Amygdala (tissue), 56 donors: ENCODE measurements around the gene CUX1.
"Not testable (repeated sequence)": the region's sequence is repeated elsewhere in the genome, so short reads cannot be mapped to it uniquely, and the experiment has no call there.

Experiments
- DNase-seq, 56 donors: peaks; one replicate each; lab custom pipeline; 2025; lab: John Stamatoyannopoulos, UW

Gene CUX1

GRCh38 chr7:101929911-101930310 is 112.5 kb downstream of the CUX1 start:
- DNase-seq: not testable (repeated sequence)

DNA sequence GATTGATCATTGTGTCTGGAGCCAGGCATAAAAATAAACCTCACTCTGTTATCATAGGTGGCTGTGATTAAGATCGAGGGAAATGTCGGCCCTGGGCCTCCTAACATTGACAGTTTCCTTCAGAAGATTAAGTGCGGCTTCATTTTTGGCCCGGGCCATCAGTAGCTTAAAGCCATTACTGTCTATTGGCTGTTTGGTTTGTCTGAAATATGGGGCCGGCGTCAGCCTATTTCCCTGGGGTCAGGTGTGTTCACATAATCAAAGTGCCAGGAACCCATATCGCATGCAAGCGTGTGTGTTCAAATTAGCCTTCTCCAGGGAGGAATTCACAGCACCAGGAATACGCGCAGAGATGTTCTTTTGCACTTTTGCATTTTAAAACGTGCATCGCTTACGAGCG is 114.7 kb downstream of the CUX1 start:
- no peak for DNase-seq

DNA sequence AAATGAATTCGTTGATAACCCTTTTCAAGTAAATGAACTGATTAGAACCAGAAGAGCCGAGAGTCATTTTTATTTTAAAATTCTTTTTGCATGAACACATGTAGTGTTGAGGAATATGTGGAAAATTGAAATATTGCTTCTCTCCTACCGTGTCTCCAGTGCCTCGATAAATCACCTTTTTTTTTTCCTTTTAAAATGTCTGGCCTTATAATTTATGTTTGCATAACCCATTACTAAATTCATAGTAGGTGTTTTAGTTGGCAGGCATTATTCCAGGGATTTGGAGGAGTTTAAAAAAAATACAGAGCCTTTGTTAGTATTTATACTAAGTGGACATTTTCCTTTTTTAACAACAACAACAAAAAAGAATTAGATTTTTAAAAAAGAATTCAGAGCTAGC is 115.6 kb downstream of the CUX1 start:
- no peak for DNase-seq

GRCh38 chr7:101933688-101934121 is 116.3 kb downstream of the CUX1 start:
- DNase-seq: no peak

DNA sequence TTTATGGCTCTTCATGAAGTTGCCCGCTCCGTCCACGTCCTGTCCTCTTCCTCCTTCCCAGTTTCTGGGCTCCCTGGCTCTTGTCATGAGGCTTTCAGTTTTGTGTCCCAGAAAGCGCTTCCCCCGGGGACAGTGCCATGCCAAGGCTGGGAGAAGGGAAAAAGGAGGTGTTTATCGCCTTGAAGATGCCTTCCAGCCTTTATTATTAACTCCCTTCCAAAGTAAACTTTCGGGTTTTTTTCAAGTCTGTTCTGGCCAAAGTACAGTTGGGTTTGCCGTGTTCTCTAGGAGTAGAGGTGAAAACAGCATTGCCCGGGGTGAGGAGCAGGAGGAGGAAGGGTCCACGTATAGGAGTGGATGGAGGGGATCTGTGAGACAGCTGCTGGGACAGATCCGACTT is 117.2 kb downstream of the CUX1 start:
- no peak for DNase-seq

DNA sequence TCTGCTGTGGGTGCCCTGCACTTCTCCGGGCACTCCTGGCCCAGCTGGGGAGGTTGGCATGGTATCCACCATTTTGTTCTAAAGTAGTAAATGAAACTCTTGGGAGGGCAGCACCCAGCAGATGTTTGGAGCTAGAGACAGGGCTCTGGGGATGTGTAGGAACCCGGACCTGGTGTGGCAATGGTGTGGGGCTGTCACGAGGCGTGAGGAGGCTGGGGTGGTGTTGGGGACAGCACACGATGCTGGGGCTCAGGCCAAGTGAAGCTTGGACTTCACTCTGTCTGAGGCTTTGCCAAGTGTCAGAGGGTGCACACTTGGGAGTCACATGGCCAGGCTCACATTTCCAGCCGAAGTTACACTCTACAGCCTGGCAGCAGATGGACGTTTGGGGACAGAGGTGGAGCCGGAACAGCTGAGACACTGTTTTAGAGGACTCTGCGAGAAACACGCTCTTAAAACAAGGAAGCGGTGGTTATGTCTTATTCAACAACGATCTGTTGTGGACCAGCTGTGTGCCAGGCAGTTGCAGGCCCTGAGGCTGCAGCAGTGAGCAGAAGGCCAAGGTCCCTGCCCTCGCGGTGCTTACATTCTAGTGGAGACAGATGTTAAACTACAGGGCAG is 118.2 kb downstream of the CUX1 start:
- DNase-seq: peak in 20 of 56 donors; percentile 8 to 50 (median 26)

GRCh38 chr7:101936223-101936610 is 118.8 kb downstream of the CUX1 start:
- DNase-seq: no peak

GRCh38 chr7:101936611-101937231 is 119.3 kb downstream of the CUX1 start:
- peak in 1 of 56 donors; percentile 13 for DNase-seq

GRCh38 chr7:101937717-101938514 is 120.5 kb downstream of the CUX1 start:
- no peak for DNase-seq

DNA sequence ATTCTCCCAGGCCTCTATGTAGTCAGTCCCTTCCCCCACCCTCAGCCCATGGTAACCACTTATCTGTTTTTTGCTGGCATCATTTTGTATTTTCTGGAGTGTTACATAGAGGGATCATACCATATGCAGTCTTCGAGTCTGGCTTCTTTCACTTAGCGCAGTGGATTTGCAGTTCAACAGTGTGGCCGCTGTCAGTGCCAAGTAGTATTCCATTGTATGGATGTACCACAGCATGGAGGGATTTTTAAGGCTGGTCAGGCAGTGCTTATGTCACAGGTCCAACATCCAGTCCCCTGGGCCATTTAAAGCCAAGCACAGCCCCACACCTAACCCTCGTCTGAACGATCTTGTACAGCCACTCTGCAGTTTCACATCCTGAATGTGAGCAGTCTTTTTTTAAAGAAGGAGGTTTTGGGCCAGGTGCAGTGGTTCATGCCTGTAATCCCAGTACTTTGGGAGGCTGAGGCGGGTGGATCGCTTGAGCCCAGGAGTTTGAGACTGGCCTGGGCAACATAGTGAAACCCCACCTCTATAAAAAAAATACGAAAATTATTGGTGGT is 121.8 kb downstream of the CUX1 start:
- DNase-seq: no peak

DNA sequence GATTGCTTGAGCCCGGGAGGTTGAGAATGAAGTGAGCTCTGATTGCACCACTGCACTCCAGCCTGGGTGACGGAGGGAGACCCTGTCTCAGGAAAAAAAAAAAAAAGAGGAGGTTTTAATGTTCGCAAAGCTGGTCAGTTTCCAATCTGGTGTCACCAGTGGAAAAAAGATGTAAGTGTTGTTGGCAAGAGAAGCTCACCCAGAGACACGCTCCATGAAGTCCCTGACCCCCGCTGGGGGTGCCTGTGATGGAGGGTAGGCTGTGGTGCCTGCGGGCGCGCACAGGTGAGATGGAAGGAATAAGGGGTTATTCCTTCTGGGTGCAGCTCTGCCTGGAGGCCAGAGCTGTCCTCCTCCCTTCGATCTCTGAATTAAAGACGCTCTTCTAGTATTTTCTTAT is 122.7 kb downstream of the CUX1 start:
- DNase-seq: no peak

- DNase-seq: no peak
These were observed 123.4 kb downstream of the CUX1 start for GRCh38 chr7:101940830-101941229.

GRCh38 chr7:101941481-101942383 is 124.3 kb downstream of the CUX1 start:
- no peak for DNase-seq

GRCh38 chr7:101942603-101943210 is 125.3 kb downstream of the CUX1 start:
- DNase-seq: no peak

GRCh38 chr7:101943306-101943705 is 125.9 kb downstream of the CUX1 start:
- no peak for DNase-seq

DNA sequence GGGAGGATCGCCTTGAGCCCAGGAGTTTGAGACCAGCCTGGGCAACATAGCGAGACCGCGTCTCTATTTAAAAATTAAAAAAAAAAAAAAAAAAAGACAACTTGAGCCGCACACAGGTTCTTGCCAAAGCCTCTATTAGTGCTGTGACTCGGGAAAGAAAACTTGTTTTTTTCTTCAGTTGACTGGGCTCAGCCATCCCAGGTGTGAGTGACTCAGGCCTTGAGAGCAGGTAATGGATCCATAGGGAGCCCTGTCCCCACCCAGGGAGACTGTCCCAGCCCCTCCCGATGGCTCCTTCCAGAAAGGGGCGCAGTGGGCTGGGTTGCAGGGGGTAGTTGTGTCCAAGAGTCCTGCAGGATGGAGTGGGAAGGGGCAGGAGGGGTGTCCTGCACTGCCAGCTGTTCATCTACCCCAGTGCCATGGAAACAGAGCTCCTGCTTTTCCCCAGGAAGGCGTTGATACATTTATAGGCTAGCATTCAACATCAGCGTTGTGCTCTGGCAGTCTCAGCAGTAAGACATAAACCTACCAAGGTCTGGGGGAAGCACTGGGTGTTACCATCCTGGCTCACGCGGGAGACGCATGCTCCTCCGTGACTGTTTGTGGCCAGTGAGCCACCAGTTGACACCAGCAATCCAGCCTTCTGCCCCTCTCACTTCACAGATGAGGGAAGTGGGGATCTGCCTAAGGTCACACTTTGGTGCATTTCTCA is 126.6 kb downstream of the CUX1 start:
- no peak for DNase-seq

GRCh38 chr7:101944611-101945010 is 127.2 kb downstream of the CUX1 start:
- no peak for DNase-seq

GRCh38 chr7:101945034-101945758 is 127.8 kb downstream of the CUX1 start:
- no peak for DNase-seq

GRCh38 chr7:101947899-101948298 is 130.5 kb downstream of the CUX1 start:
- peak in 22 of 56 donors; percentile 5 to 62 (median 28) for DNase-seq
